B cell (primary cell): ENCODE data around the gene TKFC.

ENCODE experiments used
- EZH2 ChIP-seq: IDR thresholded peaks from 2 replicates; pipeline ENCODE4 v1.6.1; 2012; ENCODE audit warnings: borderline replicate concordance, low read depth, mild to moderate bottlenecking, moderate library complexity, low read length; ENCODE audit not compliant: insufficient read depth, poor library complexity, severe bottlenecking
- TF ChIP-seq, protein P1 (sequence below): fragments of 200-600 bp; IDR thresholded peaks from one replicate; pipeline ENCODE4 v1.8.0; 2022; ENCODE audit warnings: antibody characterized with exemption, mild to moderate bottlenecking

DNA sequence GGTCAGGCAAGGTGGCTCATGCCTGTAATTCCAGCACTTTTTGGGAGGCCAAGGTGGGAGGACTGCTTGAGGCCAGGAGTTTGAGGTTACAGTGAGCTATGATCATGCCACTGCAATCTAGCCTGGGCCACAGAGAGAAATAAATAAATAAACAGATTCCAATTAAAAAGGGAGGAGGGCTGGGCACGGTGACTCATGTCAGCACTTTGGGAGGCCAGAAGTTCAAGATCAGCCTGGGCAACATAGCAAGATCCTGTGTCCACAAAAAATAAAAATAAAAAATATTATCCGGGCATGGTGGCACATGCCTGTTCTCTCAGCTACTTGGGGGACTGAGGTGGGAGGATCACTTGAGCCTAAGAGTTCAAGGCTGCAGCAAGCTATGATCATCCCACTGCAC is 21.2 kb downstream of the TKFC start:
- TF ChIP-seq, protein P1, sequence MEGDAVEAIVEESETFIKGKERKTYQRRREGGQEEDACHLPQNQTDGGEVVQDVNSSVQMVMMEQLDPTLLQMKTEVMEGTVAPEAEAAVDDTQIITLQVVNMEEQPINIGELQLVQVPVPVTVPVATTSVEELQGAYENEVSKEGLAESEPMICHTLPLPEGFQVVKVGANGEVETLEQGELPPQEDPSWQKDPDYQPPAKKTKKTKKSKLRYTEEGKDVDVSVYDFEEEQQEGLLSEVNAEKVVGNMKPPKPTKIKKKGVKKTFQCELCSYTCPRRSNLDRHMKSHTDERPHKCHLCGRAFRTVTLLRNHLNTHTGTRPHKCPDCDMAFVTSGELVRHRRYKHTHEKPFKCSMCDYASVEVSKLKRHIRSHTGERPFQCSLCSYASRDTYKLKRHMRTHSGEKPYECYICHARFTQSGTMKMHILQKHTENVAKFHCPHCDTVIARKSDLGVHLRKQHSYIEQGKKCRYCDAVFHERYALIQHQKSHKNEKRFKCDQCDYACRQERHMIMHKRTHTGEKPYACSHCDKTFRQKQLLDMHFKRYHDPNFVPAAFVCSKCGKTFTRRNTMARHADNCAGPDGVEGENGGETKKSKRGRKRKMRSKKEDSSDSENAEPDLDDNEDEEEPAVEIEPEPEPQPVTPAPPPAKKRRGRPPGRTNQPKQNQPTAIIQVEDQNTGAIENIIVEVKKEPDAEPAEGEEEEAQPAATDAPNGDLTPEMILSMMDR = no peak
- TF ChIP-seq EZH2 = no peak
